Stomach smooth muscle (tissue), 2 donors: ENCODE measurements around the gene CRISPLD2.

ENCODE experiments used
- H3K27ac ChIP-seq: one replicate; pipeline ENCODE4 v1.7.0; 2013; ENCODE audit warnings: mild to moderate bottlenecking, low read length, inconsistent platforms
- H3K27me3 ChIP-seq, 2 donors: one replicate each; pipeline ENCODE4 v1.7.0; 2013; ENCODE audit warnings: low read length in 2 of 2; ENCODE audit not compliant: insufficient read depth in 2 of 2, control insufficient read depth in 1 of 2
- H3K36me3 ChIP-seq, 2 donors: one replicate each; pipeline ENCODE4 v1.7.0; 2013; ENCODE audit warnings: low read length in 2 of 2; ENCODE audit not compliant: control insufficient read depth in 2 of 2, insufficient read depth in 2 of 2
- H3K4me1 ChIP-seq: one replicate; pipeline ENCODE4 v1.7.0; 2013; ENCODE audit warnings: low read length; ENCODE audit not compliant: control insufficient read depth, insufficient read depth
- H3K4me3 ChIP-seq, 2 donors: one replicate each; pipeline ENCODE4 v1.7.0; 2013; ENCODE audit warnings: low read length in 2 of 2
- H3K9ac ChIP-seq, 2 donors: one replicate each; pipeline ENCODE4 v1.7.0; 2013; ENCODE audit warnings: low read length in 2 of 2, mild to moderate bottlenecking in 1 of 2
- H3K9me3 ChIP-seq, 2 donors: one replicate each; pipeline ENCODE4 v1.7.0; 2013; ENCODE audit warnings: low read length in 2 of 2; ENCODE audit not compliant: control insufficient read depth in 2 of 2
- donor health status: healthy.
- donor health status: Pancreatic carcinoma.

CRISPLD2 gene

DNA sequence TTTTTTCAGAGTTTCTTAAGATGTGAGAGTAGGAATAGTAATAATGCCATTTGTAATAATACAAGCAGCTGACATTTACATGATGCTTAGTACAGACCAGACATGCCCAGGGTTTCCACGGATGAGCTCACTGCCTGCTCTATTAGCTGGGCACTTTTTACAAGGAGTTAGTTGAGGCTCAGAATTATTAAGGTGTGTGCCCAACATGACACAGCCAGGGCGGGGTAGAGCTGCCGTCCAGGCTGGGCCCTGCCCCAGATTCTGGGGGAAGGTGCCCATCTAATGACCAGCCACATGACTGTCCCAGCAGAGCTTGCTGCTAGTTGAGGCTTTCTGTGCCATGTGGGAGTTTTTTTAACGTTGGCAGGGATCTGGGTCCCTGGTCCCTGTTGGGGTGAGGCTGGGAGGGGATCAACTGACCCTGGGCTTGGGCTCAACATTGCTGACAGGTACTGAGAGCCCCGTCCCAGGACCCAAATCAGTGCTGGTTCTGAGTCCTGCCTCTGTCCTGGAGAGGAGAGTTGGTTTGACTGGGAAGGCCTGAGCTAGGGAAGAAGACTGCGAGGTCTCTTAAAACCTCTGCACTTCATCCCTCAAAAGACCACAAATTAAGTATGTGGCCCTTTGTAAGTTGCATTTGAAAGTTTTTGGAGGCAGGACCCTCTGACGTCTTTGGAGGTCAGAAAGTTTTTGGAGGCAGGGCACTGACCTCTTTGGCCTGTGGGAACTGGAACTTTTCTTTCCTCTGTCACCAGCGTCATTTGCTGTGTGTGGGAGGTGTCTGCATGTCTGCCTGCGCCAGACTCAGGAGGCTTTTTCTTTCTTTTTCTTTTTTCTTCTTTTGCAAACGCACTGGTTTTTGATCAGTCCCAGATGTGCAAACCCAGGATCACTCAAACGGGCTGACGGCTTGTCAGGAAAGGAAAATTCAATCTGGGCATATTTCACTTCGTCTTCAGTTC lies 2.2 kb downstream of the CRISPLD2 start:
- H3K27me3 ChIP-seq, result no peaks in the 10 kb centered on the region
- H3K27ac ChIP-seq, result peak overlapping the region; percentile 60
- no peaks in the 10 kb centered on the region for H3K9me3 ChIP-seq
- H3K4me3 ChIP-seq, result peak overlapping the region; percentile 96 to 100
- H3K4me1 ChIP-seq, result peaks cover 56% of the 10 kb centered on the region
- peak overlapping the region; percentile 81 to 85 for H3K9ac ChIP-seq
- peaks cover 0 to 31% of the 10 kb centered on the region in 2 donors for H3K36me3 ChIP-seq

DNA sequence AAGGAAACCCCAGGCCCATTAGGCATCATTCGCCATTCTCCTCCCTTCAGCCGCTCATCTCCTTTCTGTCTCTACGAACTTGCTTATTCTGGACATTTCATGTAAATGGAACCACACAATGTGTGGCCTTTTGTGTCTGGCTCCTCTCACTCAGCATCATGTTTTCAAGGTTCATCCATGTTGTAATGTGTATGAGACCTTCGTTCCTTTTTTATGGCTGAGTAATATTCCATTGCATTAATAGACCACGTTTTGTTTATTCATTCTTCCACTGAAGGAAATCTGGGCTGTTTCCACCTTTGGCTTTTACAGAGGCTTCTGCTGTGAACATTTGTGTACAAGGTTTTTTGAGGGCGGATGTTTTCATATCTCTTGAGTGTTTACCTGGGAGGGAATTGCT lies 3.2 kb downstream of the CRISPLD2 start:
- H3K4me3 ChIP-seq, result peak overlapping the region in 1 of 2 donors; percentile 100
- no peaks in the 10 kb centered on the region for H3K9me3 ChIP-seq
- H3K9ac ChIP-seq, result peak overlapping the region in 1 of 2 donors; percentile 85
- no peaks in the 10 kb centered on the region for H3K27me3 ChIP-seq
- H3K4me1 ChIP-seq, result peaks cover 66% of the 10 kb centered on the region
- H3K36me3 ChIP-seq, result peaks cover 0 to 34% of the 10 kb centered on the region in 2 donors
- H3K27ac ChIP-seq, result peak overlapping the region; percentile 60

DNA sequence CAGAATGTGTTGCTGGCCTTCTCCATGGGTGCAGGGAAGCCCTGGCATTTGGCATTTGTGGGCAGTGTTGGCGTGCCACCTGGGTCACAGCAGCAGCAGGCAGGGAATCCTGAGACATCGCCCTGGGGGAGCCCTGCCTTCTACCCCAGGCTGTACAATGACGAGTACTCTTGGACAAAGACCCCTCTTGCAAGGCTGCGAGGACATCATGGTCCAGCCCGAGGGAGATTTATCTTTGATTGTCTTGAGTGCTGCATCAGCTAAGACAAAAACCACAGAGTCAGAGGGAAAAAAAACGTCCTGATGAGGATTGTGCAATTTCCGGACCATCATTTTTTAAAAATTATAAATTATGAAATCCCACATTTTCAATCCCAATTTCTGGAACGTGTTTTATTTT lies 3.7 kb downstream of the CRISPLD2 start:
- peaks cover 0 to 38% of the 10 kb centered on the region in 2 donors for H3K36me3 ChIP-seq
- peak overlapping the region in 1 of 2 donors; percentile 100 for H3K4me3 ChIP-seq
- peak overlapping the region; percentile 60 for H3K27ac ChIP-seq
- no peaks in the 10 kb centered on the region for H3K9me3 ChIP-seq
- H3K4me1 ChIP-seq, result peaks cover 70% of the 10 kb centered on the region
- no peaks in the 10 kb centered on the region for H3K27me3 ChIP-seq
- no peak overlapping the region for H3K9ac ChIP-seq

DNA sequence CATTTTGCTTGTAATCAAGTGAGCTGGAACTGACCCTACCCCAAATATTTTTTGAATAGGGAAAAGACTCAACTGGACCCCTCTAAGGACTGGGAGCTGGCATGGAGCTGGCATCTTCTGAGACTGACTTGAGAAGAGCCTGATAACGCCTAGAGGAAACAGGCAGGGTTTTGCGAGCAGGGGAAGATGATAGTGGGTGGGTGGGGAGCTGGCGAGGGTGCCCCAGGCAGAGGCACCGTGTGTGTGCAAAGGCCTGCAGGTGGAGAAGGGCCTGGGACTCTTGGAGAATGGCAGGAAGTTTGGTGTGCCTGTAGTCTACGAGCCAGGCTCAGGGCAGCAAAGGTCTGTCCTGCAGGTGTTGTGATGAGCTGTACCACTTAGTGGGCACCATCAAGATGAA lies 4.1 kb downstream of the CRISPLD2 start:
- peak overlapping the region in 1 of 2 donors; percentile 40 for H3K4me3 ChIP-seq
- H3K27me3 ChIP-seq, result no peaks in the 10 kb centered on the region
- H3K4me1 ChIP-seq, result peaks cover 75% of the 10 kb centered on the region
- H3K36me3 ChIP-seq, result peaks cover 0 to 38% of the 10 kb centered on the region in 2 donors
- H3K27ac ChIP-seq, result no peak overlapping the region
- H3K9ac ChIP-seq, result peak overlapping the region in 1 of 2 donors; percentile 1
- no peaks in the 10 kb centered on the region for H3K9me3 ChIP-seq

DNA sequence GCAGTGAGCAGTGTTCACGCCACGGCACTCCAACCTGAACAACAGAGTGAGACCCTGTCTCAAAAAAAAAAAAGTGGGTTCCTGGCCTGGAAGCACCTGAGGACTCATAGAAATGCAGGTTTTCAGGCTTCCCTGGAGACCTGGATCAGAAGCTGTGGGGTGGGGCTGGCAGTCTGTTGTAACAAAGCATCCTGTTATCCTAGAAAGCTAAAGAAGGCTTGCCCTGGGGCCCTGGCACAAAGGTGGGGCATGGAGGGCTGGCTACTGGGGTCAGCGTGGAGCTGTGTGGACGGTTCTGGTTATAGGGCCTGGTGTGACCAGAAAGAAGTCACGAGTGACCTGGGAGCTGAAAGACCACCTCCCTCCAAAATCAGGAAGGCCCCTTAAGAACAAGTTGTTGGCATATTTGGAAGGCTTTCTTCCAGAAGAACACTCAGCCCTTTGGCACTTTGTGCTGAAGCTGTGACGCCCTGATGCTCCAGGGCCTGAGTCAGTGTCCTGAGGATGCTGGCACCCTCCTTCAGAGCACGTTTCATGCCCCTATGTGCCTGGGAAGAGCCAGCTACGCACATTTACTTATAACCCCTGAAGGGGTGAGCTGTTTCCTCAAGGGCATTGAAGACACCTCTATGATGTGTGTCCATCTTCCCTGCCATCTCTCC lies 6.2 kb downstream of the CRISPLD2 start:
- peak overlapping the region; percentile 44 to 55 for H3K4me3 ChIP-seq
- H3K9me3 ChIP-seq, result peaks cover 0 to 3% of the 10 kb centered on the region in 2 donors
- peak overlapping the region; percentile 98 for H3K27ac ChIP-seq
- H3K27me3 ChIP-seq, result no peaks in the 10 kb centered on the region
- H3K4me1 ChIP-seq, result peaks cover 75% of the 10 kb centered on the region
- H3K36me3 ChIP-seq, result peaks cover 2 to 37% of the 10 kb centered on the region in 2 donors
- peak overlapping the region; percentile 61 to 85 for H3K9ac ChIP-seq

DNA sequence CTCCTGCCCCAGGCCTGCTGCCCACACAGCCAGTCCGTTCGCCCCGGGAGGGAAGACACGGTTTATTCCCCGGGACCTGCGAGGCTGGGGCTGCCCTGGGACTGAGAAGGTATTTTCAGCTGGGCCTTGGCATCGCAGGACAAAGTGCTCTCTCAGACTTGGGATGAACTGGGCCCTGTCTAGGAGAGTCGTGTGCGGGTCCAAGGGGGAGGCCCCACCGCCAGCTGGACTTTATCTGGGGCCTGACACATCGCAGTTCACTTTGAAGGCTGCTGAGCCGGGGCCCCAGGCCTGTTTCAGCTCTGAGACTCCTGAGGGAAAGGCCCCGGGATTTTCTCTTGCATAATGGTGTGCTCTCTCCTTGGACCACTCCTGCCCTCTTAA lies 6.8 kb downstream of the CRISPLD2 start:
- H3K9me3 ChIP-seq, result peaks cover 0 to 3% of the 10 kb centered on the region in 2 donors
- H3K4me1 ChIP-seq, result peaks cover 75% of the 10 kb centered on the region
- peak overlapping the region; percentile 44 to 55 for H3K4me3 ChIP-seq
- peaks cover 2 to 32% of the 10 kb centered on the region in 2 donors for H3K36me3 ChIP-seq
- peak overlapping the region; percentile 98 for H3K27ac ChIP-seq
- H3K9ac ChIP-seq, result peak overlapping the region; percentile 61 to 85
- H3K27me3 ChIP-seq, result no peaks in the 10 kb centered on the region

DNA sequence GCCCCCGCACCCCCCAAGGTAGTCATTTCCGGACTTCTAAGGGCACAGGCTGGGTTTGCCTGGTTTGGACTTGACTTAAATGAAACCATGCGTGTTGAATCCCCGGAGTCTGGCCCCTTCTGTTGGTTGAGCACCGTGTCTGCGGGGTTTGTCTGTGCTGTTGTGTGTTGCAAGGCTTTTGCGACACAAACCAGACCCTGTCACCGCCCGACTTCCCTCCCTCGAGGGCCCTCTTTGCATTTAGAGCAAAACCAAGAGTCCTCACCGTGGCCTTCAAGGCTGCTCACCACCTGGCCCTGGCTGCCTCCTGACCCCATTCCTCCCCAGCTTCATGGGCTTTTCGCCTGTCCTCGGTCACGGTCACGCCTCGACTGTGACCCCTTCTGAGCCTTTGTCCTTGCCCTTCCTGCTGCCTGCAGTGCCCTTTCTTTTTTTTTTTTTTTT lies 7.4 kb downstream of the CRISPLD2 start:
- peaks cover 2 to 33% of the 10 kb centered on the region in 2 donors for H3K36me3 ChIP-seq
- H3K4me3 ChIP-seq, result peak overlapping the region; percentile 33 to 47
- no peaks in the 10 kb centered on the region for H3K27me3 ChIP-seq
- peaks cover 0 to 3% of the 10 kb centered on the region in 2 donors for H3K9me3 ChIP-seq
- peak overlapping the region; percentile 98 for H3K27ac ChIP-seq
- peak overlapping the region; percentile 60 to 61 for H3K9ac ChIP-seq
- peaks cover 75% of the 10 kb centered on the region for H3K4me1 ChIP-seq

DNA sequence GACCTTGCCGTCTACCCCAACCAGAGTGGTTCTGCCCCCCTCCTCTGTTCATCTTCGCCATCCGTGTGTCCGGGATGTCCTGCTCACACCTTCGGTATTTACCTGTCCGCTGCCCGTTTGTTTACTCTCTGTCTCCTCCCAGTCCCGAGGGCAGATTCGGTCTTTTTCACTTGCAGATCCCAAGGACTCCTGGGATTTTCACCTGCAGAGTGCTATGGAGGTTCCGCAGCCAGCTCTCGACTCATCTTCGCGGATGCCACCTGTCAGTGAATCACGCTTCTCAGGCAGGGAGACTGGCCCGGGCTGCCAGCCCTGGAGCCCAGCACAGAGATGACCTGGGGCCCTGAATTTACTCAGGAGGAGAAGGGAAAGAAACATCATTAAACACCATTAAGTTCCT lies 8.1 kb downstream of the CRISPLD2 start:
- Histone ChIP-seq H3K36me3 (peaks cover 2 to 28% of the 10 kb centered on the region in 2 donors), H3K9me3 (peaks cover 0 to 3% of the 10 kb centered on the region in 2 donors), H3K4me1 (peaks cover 75% of the 10 kb centered on the region), H3K27ac (peak overlapping the region; percentile 98), H3K4me3 (peak overlapping the region; percentile 15 to 18), H3K9ac (peak overlapping the region; percentile 55 to 61), H3K27me3 (no peaks in the 10 kb centered on the region)

DNA sequence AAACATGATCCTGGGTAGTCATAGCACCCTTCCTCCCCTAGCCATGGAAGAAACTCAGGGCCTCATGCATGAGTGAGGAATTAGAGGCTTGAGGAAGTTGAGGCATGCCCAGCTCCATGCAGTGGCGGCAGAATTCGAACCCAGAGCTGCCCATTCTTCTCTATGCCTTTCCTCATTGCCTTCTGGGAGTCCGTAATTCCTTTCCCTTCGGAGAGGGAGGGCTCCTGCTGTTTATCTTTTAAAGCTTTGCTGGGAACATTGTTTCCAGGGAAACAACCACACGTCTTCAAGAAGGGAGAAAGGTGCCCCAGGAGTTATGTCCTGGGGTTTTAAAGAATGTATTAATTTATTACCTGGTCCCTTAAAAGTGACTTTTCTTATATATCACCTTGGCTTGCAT lies 8.5 kb downstream of the CRISPLD2 start:
- no peaks in the 10 kb centered on the region for H3K27me3 ChIP-seq
- peak overlapping the region; percentile 98 for H3K27ac ChIP-seq

DNA sequence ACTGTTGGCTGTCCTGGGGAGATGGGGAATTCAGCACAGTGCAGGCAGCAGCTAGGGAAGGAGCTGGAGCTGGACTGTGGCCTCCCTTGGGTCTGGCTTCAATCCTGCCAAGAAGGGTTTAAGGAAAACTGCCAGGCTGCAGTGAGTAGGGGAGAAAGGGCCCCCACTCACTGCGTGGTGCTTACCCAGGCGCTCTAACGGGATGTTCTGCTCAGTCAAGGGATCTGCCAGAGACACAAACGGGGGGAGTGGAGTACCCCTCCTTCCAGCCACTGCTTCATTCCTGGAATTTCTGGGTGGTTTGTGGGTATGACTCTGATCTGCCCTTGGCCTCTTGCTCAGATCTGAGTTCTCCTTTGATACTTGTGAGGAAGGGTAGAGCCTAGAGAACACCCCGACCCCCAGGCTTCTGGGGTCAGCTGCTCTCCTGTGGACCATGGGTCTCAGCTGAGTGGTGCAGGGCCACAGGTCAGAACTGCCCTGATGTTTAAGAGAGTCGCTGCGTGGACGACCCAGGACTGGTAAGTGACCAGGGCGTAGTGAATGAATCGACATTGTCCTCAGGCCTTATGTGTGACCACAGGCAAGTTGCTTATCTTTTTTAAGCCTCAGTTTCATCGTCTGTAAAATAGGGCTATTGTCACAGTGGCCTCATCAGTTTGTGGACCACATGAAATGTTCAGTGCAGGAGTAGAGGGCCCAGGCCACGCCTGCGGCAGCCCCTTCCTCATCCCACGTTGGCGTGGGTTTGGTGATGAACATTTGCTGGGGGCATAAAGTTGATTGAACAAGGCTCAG lies 9.6 kb downstream of the CRISPLD2 start:
- H3K4me1 ChIP-seq, result peaks cover 80% of the 10 kb centered on the region
- no peaks in the 10 kb centered on the region for H3K27me3 ChIP-seq
- H3K9me3 ChIP-seq, result peaks cover 0 to 3% of the 10 kb centered on the region in 2 donors
- peak overlapping the region; percentile 66 to 72 for H3K9ac ChIP-seq
- H3K4me3 ChIP-seq, result peak overlapping the region in 1 of 2 donors; percentile 29
- peak overlapping the region; percentile 98 for H3K27ac ChIP-seq
- peaks cover 2 to 22% of the 10 kb centered on the region in 2 donors for H3K36me3 ChIP-seq

More for the DNA sequence above, 8.5 kb downstream of the CRISPLD2 start:
- Histone ChIP-seq H3K4me3 (peak overlapping the region; percentile 15 to 18), H3K9ac (peak overlapping the region; percentile 55 to 61), H3K4me1 (peaks cover 77% of the 10 kb centered on the region), H3K36me3 (peaks cover 2 to 26% of the 10 kb centered on the region in 2 donors), H3K9me3 (peaks cover 0 to 3% of the 10 kb centered on the region in 2 donors)
